HCT116 (cell line): ENCODE results near the gene DIP2B. TPM values are rescaled to one million over a fixed set of nuclear protein-coding genes. Genes with fewer than 3 reads are reported as not detected.

Source experiments
- ATAC-seq: fragments of 200-7000 bp; cut with Tn5 transposase; 2 replicates; pipeline ENCODE4 v1.9.1; 2020; ENCODE audit warnings: mild to moderate bottlenecking, moderate library complexity
- BruUV-seq: library from RNA; stranded (reverse); fragments of 400-500 nt; replicated peaks from 2 replicates; lab custom pipeline; 2021; lab: Mats Ljungman, UMichigan
- CTCF ChIA-PET: fragments of 300-600 bp; sonication (Branson Sonifier 250); formaldehyde crosslinking; loops from one replicate; lab custom pipeline; 2021; ENCODE audit warnings: antibody characterized with exemption; lab: Charles Lee
- POLR2A ChIA-PET: fragments of 300-600, 350-600 bp; sonication (Branson Sonifier 250); formaldehyde crosslinking; loops from one replicate; lab custom pipeline; 2021; ENCODE audit warnings: antibody characterized with exemption; lab: Charles Lee
- RAD21 ChIA-PET, 2 experiments: fragments of 300-600 bp; sonication (Branson Sonifier 250); formaldehyde crosslinking; loops; one replicate each; lab custom pipeline; 2023; ENCODE audit warnings: low total read pairs in 2 of 2; ENCODE audit not compliant: uncharacterized antibody in 2 of 2, unreplicated experiment in 2 of 2, low non-redundant PET in 1 of 2; lab: Charles Lee
- DNase-seq: peaks from one replicate; pipeline ENCODE4 v3.0.0-alpha.2; 2010; ENCODE audit warnings: low read depth, low spot score
- H2AFZ ChIP-seq: fragments of 200-600 bp; shearing (Covaris generic), sonication (generic); 2 replicates; pipeline ENCODE4 v1.6.1; 2017; ENCODE audit warnings: low read depth, mixed run types, mixed read lengths, antibody characterized with exemption, low read length; ENCODE audit not compliant: poor library complexity, severe bottlenecking
- H3K27ac ChIP-seq: 2 replicates; pipeline ENCODE4 v1.5.1; 2012; ENCODE audit warnings: low read depth, low read length
- H3K27me3 ChIP-seq: fragments of 200-600 bp; sonication (generic); 2 replicates; pipeline ENCODE4 v1.6.1; 2016; ENCODE audit warnings: mixed run types, low read length, mixed read lengths; ENCODE audit not compliant: insufficient read depth
- H3K36me3 ChIP-seq, 2 experiments: fragments of 200-500 bp in 1 of 2; fragments of 200-600 bp in 1 of 2; sonication (Bioruptor generic) in 1 of 2; sonication (generic) in 1 of 2; 2 replicates each; pipeline versions ENCODE4 v1.5.1 to v1.6.1; 2014 to 2016; ENCODE audit warnings: low read length in 2 of 2, inconsistent platforms in 1 of 2, mixed read lengths in 1 of 2, mixed run types in 1 of 2; ENCODE audit not compliant: insufficient read depth in 2 of 2, control insufficient read depth in 1 of 2
- H3K4me1 ChIP-seq, 2 experiments: fragments of 200-600 bp in 1 of 2; sonication (generic) in 1 of 2; 2 replicates each; pipeline versions ENCODE4 v1.5.1 to v1.6.1; 2012 to 2017; ENCODE audit warnings: low read length in 2 of 2, inconsistent platforms in 1 of 2, mild to moderate bottlenecking in 1 of 2, mixed read lengths in 1 of 2, mixed run types in 1 of 2, moderate library complexity in 1 of 2; ENCODE audit not compliant: insufficient read depth in 2 of 2, control insufficient read depth in 1 of 2
- H3K4me2 ChIP-seq: fragments of 200-600 bp; sonication (generic); 2 replicates; pipeline ENCODE4 v1.6.1; 2017; ENCODE audit warnings: mixed run types, low read length, mixed read lengths
- H3K4me3 ChIP-seq, 2 experiments: fragments of 200-600 bp in 1 of 2; sonication (generic) in 1 of 2; replicated peaks in 1 of 2; 2 replicates each; pipeline ENCODE4 v1.5.1; 2011 to 2016; ENCODE audit warnings: low read length in 2 of 2, control low read depth in 1 of 2, low read depth in 1 of 2, mild to moderate bottlenecking in 1 of 2, mixed read lengths in 1 of 2, mixed run types in 1 of 2
- H3K79me2 ChIP-seq: fragments of 200-600 bp; sonication (generic); 2 replicates; pipeline ENCODE4 v1.6.1; 2017; ENCODE audit warnings: mild to moderate bottlenecking, mixed run types, low read length, moderate library complexity, mixed read lengths; ENCODE audit not compliant: insufficient read depth
- H3K9ac ChIP-seq: fragments of 200-600 bp; sonication (generic); 2 replicates; pipeline ENCODE4 v1.6.1; 2016; ENCODE audit warnings: low read length, mixed read lengths
- H3K9me2 ChIP-seq: fragments of 200-600 bp; sonication (generic), shearing (Covaris generic); 2 replicates; pipeline ENCODE4 v1.6.1; 2017; ENCODE audit warnings: mixed run types, mild to moderate bottlenecking, moderate library complexity; ENCODE audit not compliant: insufficient read depth
- H3K9me3 ChIP-seq, 2 experiments: fragments of 200-500 bp in 1 of 2; fragments of 200-600 bp in 1 of 2; sonication (Bioruptor generic) in 1 of 2; sonication (generic) in 1 of 2; 2 replicates each; pipeline ENCODE4 v1.6.1; 2014 to 2017; ENCODE audit warnings: low read length in 2 of 2, mixed read lengths in 2 of 2, inconsistent platforms in 1 of 2, low read depth in 1 of 2, mild to moderate bottlenecking in 1 of 2, mixed run types in 1 of 2, moderate library complexity in 1 of 2; ENCODE audit not compliant: control insufficient read depth in 1 of 2, insufficient read depth in 1 of 2
- H4K20me1 ChIP-seq: fragments of 200-600 bp; sonication (generic), shearing (Covaris generic); 2 replicates; pipeline ENCODE4 v1.6.1; 2017; ENCODE audit warnings: mixed run types, mild to moderate bottlenecking, moderate library complexity; ENCODE audit not compliant: insufficient read depth
- CBX3 ChIP-seq: IDR thresholded peaks from 2 replicates; pipeline ENCODE4 v1.6.1; 2012; ENCODE audit warnings: low read depth
- CTCF ChIP-seq, 3 experiments: fragments of 200-600 bp in 1 of 3; sonication (generic) in 1 of 3; IDR thresholded peaks in 2 of 3; conservative IDR thresholded peaks in 1 of 3; 2 replicates each; pipeline ENCODE4 v1.5.1; 2012 to 2017; ENCODE audit warnings: low read depth in 2 of 3, low read length in 2 of 3, antibody characterized with exemption in 1 of 3, borderline replicate concordance in 1 of 3, control low read depth in 1 of 3, mild to moderate bottlenecking in 1 of 3, mixed read lengths in 1 of 3, mixed run types in 1 of 3, moderate library complexity in 1 of 3; ENCODE audit not compliant: insufficient read depth in 1 of 3
- ELF1 ChIP-seq: IDR thresholded peaks from 2 replicates; pipeline ENCODE4 v1.6.1; 2012; ENCODE audit warnings: low read depth, borderline replicate concordance
- EZH2 ChIP-seq: fragments of 200-600 bp; sonication (generic); IDR thresholded peaks from 2 replicates; pipeline ENCODE4 v1.6.1; 2017; ENCODE audit warnings: antibody characterized with exemption, mixed run types
- FOSL1 ChIP-seq: IDR thresholded peaks from 2 replicates; pipeline ENCODE4 v1.6.1; 2012; ENCODE audit warnings: low read depth
- JUND ChIP-seq: IDR thresholded peaks from 2 replicates; pipeline ENCODE4 v1.6.1; 2012
- POLR2A ChIP-seq: IDR thresholded peaks from 2 replicates; pipeline ENCODE4 v1.7.0; 2011; ENCODE audit warnings: borderline replicate concordance; ENCODE audit not compliant: insufficient read depth, insufficient read length; ENCODE audit errors: extremely low read depth
- POLR2AphosphoS5 ChIP-seq: IDR thresholded peaks from 2 replicates; pipeline ENCODE4 v1.6.1; 2011; ENCODE audit warnings: mild to moderate bottlenecking, low read depth, low read length, moderate library complexity
- RAD21 ChIP-seq: IDR thresholded peaks from 2 replicates; pipeline ENCODE4 v1.6.1; 2012; ENCODE audit warnings: low read depth, mild to moderate bottlenecking
- REST ChIP-seq: IDR thresholded peaks from 2 replicates; pipeline ENCODE4 v1.6.1; 2012; ENCODE audit warnings: low read depth
- SIN3A ChIP-seq: IDR thresholded peaks from 2 replicates; pipeline ENCODE4 v1.6.1; 2012; ENCODE audit warnings: low read depth
- SP1 ChIP-seq: IDR thresholded peaks from 2 replicates; pipeline ENCODE4 v1.6.1; 2012; ENCODE audit warnings: low read depth
- SRF ChIP-seq: IDR thresholded peaks from 2 replicates; pipeline ENCODE4 v1.6.1; 2012; ENCODE audit warnings: low read depth
- TCF7L2 ChIP-seq: IDR thresholded peaks from 2 replicates; pipeline ENCODE4 v1.7.0; 2011; ENCODE audit warnings: borderline replicate concordance, inconsistent platforms; ENCODE audit not compliant: insufficient read depth, insufficient read length; ENCODE audit errors: extremely low read depth
- YY1 ChIP-seq: IDR thresholded peaks from 2 replicates; pipeline ENCODE4 v1.6.1; 2011; ENCODE audit warnings: low read length, low read depth, moderate library complexity, mild to moderate bottlenecking; ENCODE audit not compliant: insufficient replicate concordance; ENCODE audit errors: extremely low read depth
- ZBTB33 ChIP-seq: IDR thresholded peaks from 2 replicates; pipeline ENCODE4 v1.6.1; 2011; ENCODE audit warnings: mild to moderate bottlenecking, low read length, moderate library complexity; ENCODE audit not compliant: insufficient replicate concordance; ENCODE audit errors: extremely low read depth
- ZFX ChIP-seq: fragments of 450-650 bp; IDR thresholded peaks from 2 replicates; pipeline ENCODE4 v1.6.1; 2017
- ZNF274 ChIP-seq: fragments of 200-500 bp; sonication (Bioruptor generic); IDR thresholded peaks from 2 replicates; pipeline ENCODE4 v1.6.1; 2014; ENCODE audit warnings: mild to moderate bottlenecking, low read depth, low read length, inconsistent platforms
- intact Hi-C: fragments of 100-400 bp; cut with micrococcal nuclease; formaldehyde crosslinking; loops from 2 replicates; pipeline ENCODE4 v1.10.0; 2022
- total RNA-seq: library from RNA; stranded (reverse); gene quantifications from one replicate; pipeline ENCODE4 v1.2.1, GENCODE V29; 2021; ENCODE audit not compliant: unreplicated experiment
- TF ChIP-seq, protein P1 (sequence below): IDR thresholded peaks from 2 replicates; pipeline ENCODE4 v1.6.1; 2012
- TF ChIP-seq, protein P2 (sequence below): IDR thresholded peaks from 2 replicates; pipeline ENCODE4 v1.6.1; 2012

DIP2B gene
- total RNA-seq, 1 experiment from 2014 or later = 32.3 TPM

DNA sequence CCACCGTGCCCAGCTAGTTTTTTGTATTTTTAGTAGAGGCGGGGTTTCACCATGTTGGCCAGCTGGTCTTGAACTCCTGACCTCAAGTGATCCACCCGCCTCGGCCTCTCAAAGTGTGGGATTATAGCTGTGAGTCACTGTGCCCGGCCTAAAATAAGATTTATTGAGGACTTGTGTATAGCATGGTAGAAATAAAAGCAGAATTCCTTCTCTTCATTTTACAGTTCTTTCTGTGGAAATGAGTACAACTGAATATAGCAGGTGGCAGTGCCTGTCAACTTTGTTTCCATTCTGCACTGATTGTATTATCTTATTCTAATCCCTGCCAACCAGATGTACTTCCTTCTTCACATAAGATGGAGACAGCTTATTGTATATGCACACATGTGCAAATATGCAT, 41.0 kb downstream of the DIP2B start:
- H3K9me2 ChIP-seq = no peaks in the 10 kb centered on the region
- intact Hi-C loops = no loop called here
- ChIA-PET CTCF (interaction anchor here (1.3 kb wide), 1 partner anchor 92 kb away, joined by 3 read pairs; no protein-coding TSS in a partner anchor), POLR2A (interaction anchor here (0.6 to 0.7 kb wide), 2 partner anchors 11 to 1422 kb away, joined by 3 to 5 read pairs; no protein-coding TSS in a partner anchor), RAD21 (interaction anchor here (0.7 to 1.0 kb wide), 2 partner anchors 41 to 70 kb away, joined by 3 read pairs; no protein-coding TSS in a partner anchor)
- DNase-seq (no peak), ATAC-seq (peak; percentile 67)
- H3K27ac ChIP-seq = peak overlapping the region; percentile 59
- TF ChIP-seq REST = no peak
- TF ChIP-seq EZH2 = no peak
- 0 out of 2 replicates have a peak, but pooled peaks have one; percentile 4 for TF ChIP-seq RAD21
- TF ChIP-seq CBX3 = peak; percentile 55; the same call in 1 of the 2 replicates
- no peak for TF ChIP-seq ELF1
- peak; percentile 57 for TF ChIP-seq FOSL1
- peak; percentile 57; the same call in 1 of the 2 replicates for TF ChIP-seq JUND
- TF ChIP-seq POLR2AphosphoS5 = no peak; the same call in 1 of the 2 replicates
- TF ChIP-seq, protein P1, sequence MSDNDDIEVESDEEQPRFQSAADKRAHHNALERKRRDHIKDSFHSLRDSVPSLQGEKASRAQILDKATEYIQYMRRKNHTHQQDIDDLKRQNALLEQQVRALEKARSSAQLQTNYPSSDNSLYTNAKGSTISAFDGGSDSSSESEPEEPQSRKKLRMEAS = no peak
- TF ChIP-seq TCF7L2 = no peak
- TF ChIP-seq ZNF274 = no peak
- TF ChIP-seq YY1 = no peak
- TF ChIP-seq CTCF (IDR thresholded peaks at IDR 0.05 in 2 of 3, conservative IDR thresholded peaks at IDR 0.05 in 1 of 3; ENCODE audit: borderline replicate concordance in 1 of 3, insufficient read depth in 1 of 3, low read depth in 2 of 3, low read length in 2 of 3) = no peak
- no peak for TF ChIP-seq POLR2A
- TF ChIP-seq ZFX = no peak
- TF ChIP-seq, protein P2, sequence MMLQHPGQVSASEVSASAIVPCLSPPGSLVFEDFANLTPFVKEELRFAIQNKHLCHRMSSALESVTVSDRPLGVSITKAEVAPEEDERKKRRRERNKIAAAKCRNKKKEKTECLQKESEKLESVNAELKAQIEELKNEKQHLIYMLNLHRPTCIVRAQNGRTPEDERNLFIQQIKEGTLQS = no peak
- TF ChIP-seq SP1 = peak; percentile 54
- no peak for TF ChIP-seq SIN3A
- no peak for TF ChIP-seq ZBTB33
- TF ChIP-seq SRF = no peak
- H3K4me2 ChIP-seq = peak overlapping the region; percentile 75
- H3K79me2 ChIP-seq = peaks cover 79% of the 10 kb centered on the region
- H3K27me3 ChIP-seq = no peaks in the 10 kb centered on the region
- no peak overlapping the region for H2AFZ ChIP-seq
- H3K9me3 ChIP-seq = no peaks in the 10 kb centered on the region
- BruUV-seq = no TSS peak
- no peaks in the 10 kb centered on the region for H4K20me1 ChIP-seq
- peak overlapping the region in 1 of 2 experiments; percentile 35; a peak in 2 of 4 replicates for H3K4me3 ChIP-seq
- peaks cover 50 to 98% of the 10 kb centered on the region in 2 experiments for H3K4me1 ChIP-seq
- H3K9ac ChIP-seq = peak overlapping the region; percentile 27
- H3K36me3 ChIP-seq = no peaks in the 10 kb centered on the region
